ENCODE results near the gene TIE1.

The TIE1 gene

DNA sequence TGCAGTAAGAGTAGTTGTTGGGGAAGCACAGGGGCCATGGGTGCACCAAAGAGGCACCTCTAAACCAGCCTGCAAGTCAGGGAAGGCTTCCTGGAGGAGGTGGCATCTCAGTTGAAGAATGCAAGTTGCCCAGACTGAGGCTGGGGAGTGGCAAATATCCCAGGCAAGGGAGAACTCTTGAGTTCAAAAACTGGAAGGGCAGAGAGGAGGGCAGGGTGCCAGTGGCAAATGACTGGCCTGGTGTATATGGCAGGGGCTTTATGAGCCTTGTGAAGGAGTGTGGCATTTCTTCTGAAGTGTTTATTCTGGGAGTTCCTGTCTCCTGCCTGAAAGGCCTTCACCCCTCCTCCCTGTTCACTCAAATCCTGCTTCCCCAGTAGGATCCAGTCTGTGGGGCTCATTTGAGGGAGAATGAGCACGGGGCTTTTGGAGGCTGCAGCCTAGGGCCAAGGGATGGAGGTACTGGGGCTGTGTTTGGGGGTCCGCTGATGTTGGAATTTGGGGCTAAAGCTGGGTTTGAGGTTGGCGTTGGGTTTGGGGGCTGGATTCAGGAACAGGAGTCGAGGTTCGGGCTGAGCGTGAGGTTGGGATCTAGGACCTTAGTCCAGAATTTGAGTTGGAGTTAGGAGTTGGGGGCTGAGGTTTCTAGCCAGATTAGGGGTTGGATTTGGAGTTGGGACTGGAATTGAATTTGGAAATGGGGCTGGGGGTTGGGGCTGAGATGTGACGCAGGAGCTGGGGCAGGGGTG lies 31.0 kb upstream of the TIE1 start, which contains the start of gene TMEM125:
Gene TMEM125 (plus strand): TSS at position 357 of the 749 bp plus-strand sequence. CDS start 2,740 bp downstream, outside the sequence.
- no peak within 1 kb of the TSS for H3K4me3 ChIP-seq (ENCODE audit: low read length)
- no peak for DNase-seq (ENCODE audit: low read depth)
- TF ChIP-seq, protein P1, sequence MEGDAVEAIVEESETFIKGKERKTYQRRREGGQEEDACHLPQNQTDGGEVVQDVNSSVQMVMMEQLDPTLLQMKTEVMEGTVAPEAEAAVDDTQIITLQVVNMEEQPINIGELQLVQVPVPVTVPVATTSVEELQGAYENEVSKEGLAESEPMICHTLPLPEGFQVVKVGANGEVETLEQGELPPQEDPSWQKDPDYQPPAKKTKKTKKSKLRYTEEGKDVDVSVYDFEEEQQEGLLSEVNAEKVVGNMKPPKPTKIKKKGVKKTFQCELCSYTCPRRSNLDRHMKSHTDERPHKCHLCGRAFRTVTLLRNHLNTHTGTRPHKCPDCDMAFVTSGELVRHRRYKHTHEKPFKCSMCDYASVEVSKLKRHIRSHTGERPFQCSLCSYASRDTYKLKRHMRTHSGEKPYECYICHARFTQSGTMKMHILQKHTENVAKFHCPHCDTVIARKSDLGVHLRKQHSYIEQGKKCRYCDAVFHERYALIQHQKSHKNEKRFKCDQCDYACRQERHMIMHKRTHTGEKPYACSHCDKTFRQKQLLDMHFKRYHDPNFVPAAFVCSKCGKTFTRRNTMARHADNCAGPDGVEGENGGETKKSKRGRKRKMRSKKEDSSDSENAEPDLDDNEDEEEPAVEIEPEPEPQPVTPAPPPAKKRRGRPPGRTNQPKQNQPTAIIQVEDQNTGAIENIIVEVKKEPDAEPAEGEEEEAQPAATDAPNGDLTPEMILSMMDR (conservative IDR thresholded peaks at IDR 0.05; ENCODE audit: low read length) = no peak

DNA sequence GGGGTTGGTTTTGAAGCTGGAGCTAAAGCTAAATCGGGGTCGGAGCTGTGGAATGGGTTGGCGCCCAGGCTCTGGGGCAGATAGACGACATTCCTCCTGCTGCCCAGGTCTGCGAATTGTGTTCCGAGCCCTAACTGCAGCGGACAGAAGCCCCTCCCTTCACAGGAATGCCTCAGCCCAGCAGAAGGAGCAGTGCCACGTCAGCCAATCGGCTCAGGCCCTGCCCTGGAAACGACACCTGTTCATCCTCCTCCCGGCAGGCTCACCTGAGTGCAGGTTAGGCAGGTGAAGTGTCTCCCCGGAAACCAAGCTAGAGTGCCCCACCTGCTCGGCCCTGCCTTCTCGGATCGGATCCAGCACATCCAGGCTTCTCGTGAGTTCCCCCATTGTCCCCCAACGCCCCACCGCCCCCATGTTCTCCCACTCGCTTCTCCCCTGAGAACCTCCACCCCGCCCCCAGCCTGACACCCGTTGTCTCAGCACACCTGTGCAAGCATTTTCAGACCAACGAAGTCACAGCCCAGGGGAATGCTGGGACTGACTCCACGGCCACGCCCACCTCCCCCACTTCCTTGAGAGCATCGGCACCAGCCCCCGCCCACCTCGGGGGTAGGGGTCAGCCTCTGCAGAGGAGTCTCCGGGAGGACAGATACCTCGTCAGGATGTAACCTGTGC lies 30.2 kb upstream of the TIE1 start:
- no peak overlapping the region for H3K4me3 ChIP-seq (ENCODE audit: low read length)
- DNase-seq (ENCODE audit: low read depth) = no peak
- TF ChIP-seq, protein P1 (conservative IDR thresholded peaks at IDR 0.05; ENCODE audit: low read length) = no peak

GRCh38 chr1:43271186-43272118 lies 29.3 kb upstream of the TIE1 start:
- no peak for DNase-seq (ENCODE audit: low read depth)
- TF ChIP-seq, protein P1 (conservative IDR thresholded peaks at IDR 0.05; ENCODE audit: low read length) = no peak
- H3K4me3 ChIP-seq (ENCODE audit: low read length) = no peak overlapping the region

DNA sequence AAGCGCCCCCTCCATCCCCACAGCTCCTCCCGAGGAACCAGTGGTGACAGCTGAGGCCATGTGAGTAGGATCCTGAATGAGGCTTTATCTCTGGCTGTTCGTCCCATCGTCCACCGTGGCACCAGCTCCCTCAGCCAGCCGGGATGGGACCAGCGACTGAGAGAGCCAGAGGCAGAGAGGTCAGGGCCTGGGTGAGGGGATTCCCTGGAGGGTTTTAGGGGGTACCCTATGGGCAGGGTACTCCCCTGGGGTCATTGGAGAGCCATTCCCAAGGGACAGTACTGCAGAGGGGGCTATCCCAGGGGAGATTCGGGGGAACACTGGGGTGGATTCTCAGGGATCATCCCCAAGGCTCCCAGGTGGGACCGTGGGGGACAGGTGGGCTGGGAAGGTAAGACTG lies 28.6 kb upstream of the TIE1 start:
- DNase-seq (ENCODE audit: low read depth) = no peak
- no peak overlapping the region for H3K4me3 ChIP-seq (ENCODE audit: low read length)
- TF ChIP-seq, protein P1 (conservative IDR thresholded peaks at IDR 0.05; ENCODE audit: low read length) = no peak

DNA sequence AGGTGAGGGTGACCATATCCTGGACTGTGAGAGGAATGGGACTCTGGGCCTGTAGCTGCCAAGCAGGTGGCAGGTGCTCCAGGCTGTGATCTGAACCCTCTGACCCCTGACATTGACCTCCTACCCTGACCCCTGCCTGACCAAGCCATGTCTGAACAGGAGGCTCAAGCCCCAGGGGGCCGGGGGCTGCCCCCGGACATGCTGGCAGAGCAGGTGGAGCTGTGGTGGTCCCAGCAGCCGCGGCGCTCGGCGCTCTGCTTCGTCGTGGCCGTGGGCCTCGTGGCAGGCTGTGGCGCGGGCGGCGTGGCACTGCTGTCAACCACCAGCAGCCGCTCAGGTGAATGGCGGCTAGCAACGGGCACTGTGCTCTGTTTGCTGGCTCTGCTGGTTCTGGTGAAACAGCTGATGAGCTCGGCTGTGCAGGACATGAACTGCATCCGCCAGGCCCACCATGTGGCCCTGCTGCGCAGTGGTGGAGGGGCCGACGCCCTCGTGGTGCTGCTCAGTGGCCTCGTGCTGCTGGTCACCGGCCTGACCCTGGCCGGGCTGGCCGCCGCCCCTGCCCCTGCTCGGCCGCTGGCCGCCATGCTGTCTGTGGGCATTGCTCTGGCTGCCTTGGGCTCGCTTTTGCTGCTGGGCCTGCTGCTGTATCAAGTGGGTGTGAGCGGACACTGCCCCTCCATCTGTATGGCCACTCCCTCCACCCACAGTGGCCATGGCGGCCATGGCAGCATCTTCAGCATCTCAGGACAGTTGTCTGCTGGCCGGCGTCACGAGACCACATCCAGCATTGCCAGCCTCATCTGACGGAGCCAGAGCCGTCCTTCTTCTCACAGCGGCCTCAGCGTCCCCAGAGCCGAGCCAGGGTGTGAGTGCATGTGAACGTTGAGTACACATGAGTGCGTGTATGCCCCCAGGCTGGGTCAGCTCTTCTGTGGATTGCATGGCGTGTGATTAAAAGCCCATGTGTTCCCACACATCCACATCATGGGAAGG lies 27.9 kb upstream of the TIE1 start:
- no peak overlapping the region for H3K4me3 ChIP-seq (ENCODE audit: low read length)
- no peak for DNase-seq (ENCODE audit: low read depth)
- TF ChIP-seq, protein P1 (conservative IDR thresholded peaks at IDR 0.05; ENCODE audit: low read length) = no peak

- TF ChIP-seq, protein P1 (conservative IDR thresholded peaks at IDR 0.05; ENCODE audit: low read length) = no peak
- no peak for DNase-seq (ENCODE audit: low read depth)
- H3K4me3 ChIP-seq (ENCODE audit: low read length) = no peak overlapping the region
These were observed 27.1 kb upstream of the TIE1 start for GRCh38 chr1:43273708-43274107.

All from AG10803 (cell line).